Esophagus squamous epithelium (tissue), 5 donors: ENCODE measurements around the gene HDGFL2. TPM values are rescaled to one million over a fixed set of nuclear protein-coding genes. Genes with fewer than 3 reads are reported as not detected.

ENCODE experiments used
- DNase-seq: peaks from one replicate; lab custom pipeline; 2025; lab: John Stamatoyannopoulos, UW
- H3K27ac ChIP-seq, 4 donors: fragments of 200-600 bp; sonication (generic); one replicate each; pipeline ENCODE4 v1.5.1; 2016 to 2019; ENCODE audit warnings: mild to moderate bottlenecking in 1 of 4
- H3K27me3 ChIP-seq, 4 donors: fragments of 200-600 bp; sonication (generic); 1 replicate in 3 of 4; 2 replicates in 1 of 4; pipeline versions ENCODE4 v1.5.1 to v1.6.0; 2017 to 2021; ENCODE audit warnings: antibody characterized with exemption in 1 of 4
- H3K36me3 ChIP-seq, 3 donors: fragments of 200-600 bp; sonication (generic); one replicate each; pipeline ENCODE4 v1.5.1; 2016 to 2019
- H3K4me1 ChIP-seq, 3 donors: fragments of 200-600 bp; sonication (generic); one replicate each; pipeline ENCODE4 v1.5.1; 2017 to 2019
- H3K4me3 ChIP-seq, 4 donors: fragments of 200-600 bp; sonication (generic); 1 replicate in 3 of 4; 2 replicates in 1 of 4; pipeline ENCODE4 v1.5.1; 2016 to 2019; ENCODE audit warnings: mild to moderate bottlenecking in 2 of 4, moderate library complexity in 1 of 4
- H3K9me3 ChIP-seq, 3 donors: fragments of 200-600 bp; sonication (generic); one replicate each; pipeline ENCODE4 v1.5.1; 2016 to 2019
- CTCF ChIP-seq, 6 experiments: fragments of 450-650 bp in 4 of 6; fragments of 200-600 bp in 2 of 6; sonication (generic) in 2 of 6; IDR thresholded peaks; one replicate each; pipeline ENCODE4 v1.5.1; 2016 to 2019; ENCODE audit warnings: antibody characterized with exemption in 6 of 6, mild to moderate bottlenecking in 4 of 6, moderate library complexity in 4 of 6
- POLR2A ChIP-seq, 4 donors: fragments of 450-650 bp; IDR thresholded peaks; one replicate each; pipeline ENCODE4 v1.6.1; 2017; ENCODE audit warnings: antibody characterized with exemption in 4 of 4, mild to moderate bottlenecking in 4 of 4, moderate library complexity in 3 of 4
- WGBS, 2 donors: methylation state at CpG; one replicate each; pipeline ENCODE4 v1.1.5; 2018; 5-methylcytosine and 5-hydroxymethylcytosine counted together
- intact Hi-C: fragments of 100-400 bp; cut with DNase I; formaldehyde crosslinking; loops from one replicate; pipeline ENCODE4 v1.15.0; 2022
- total RNA-seq, 4 donors: library from RNA; depleted of rRNA; stranded (reverse); fragments of >200 nt; gene quantifications; one replicate each; pipeline ENCODE4 v1.1.0, GENCODE V29; 2016
- donor health status: DM: yes; HTN: yes; CAD: no.

The HDGFL2 gene
- total RNA-seq, 4 donors from 2014 or later, result 18.4 to 28.8 (median 20.5) TPM

- Histone ChIP-seq H3K4me3 (no peak overlapping the region), H3K27ac (no peak overlapping the region), H3K9me3 (no peaks in the 10 kb centered on the region), H3K36me3 (peaks cover 8 to 53% (median 35%) of the 10 kb centered on the region in 3 donors), H3K27me3 (no peaks in the 10 kb centered on the region), H3K4me1 (no peaks in the 10 kb centered on the region)
- TF ChIP-seq CTCF (IDR thresholded peaks at IDR 0.05) (no peak), POLR2A (IDR thresholded peaks at IDR 0.05) (no peak)
- intact Hi-C loops, result no loop called here
- no peak for DNase-seq
- WGBS, 2 donors, result 87 to 95% methylated on average over 18 to 33 of the region's 34 CpGs
Observed at GRCh38 chr19:4505570-4506448, 33.7 kb downstream of the HDGFL2 start.

- Histone ChIP-seq H3K36me3 (peaks cover 4 to 45% (median 27%) of the 10 kb centered on the region in 3 donors), H3K27me3 (no peaks in the 10 kb centered on the region), H3K4me3 (no peak overlapping the region), H3K4me1 (no peaks in the 10 kb centered on the region), H3K9me3 (no peaks in the 10 kb centered on the region), H3K27ac (no peak overlapping the region)
- intact Hi-C loops, result no loop called here
- TF ChIP-seq POLR2A (IDR thresholded peaks at IDR 0.05) (no peak), CTCF (IDR thresholded peaks at IDR 0.05) (no peak)
- WGBS, 2 donors, result 67 to 77% methylated on average over 5 of the region's 17 CpGs
- DNase-seq, result no peak
Observed at GRCh38 chr19:4506449-4507149, 34.5 kb downstream of the HDGFL2 start.

- H3K27ac ChIP-seq, result no peak overlapping the region
- intact Hi-C loops, result no loop called here
- TF ChIP-seq CTCF (IDR thresholded peaks at IDR 0.05) (no peak), POLR2A (IDR thresholded peaks at IDR 0.05) (no peak)
- no peak overlapping the region for H3K4me3 ChIP-seq
- H3K27me3 ChIP-seq, result no peaks in the 10 kb centered on the region
- H3K36me3 ChIP-seq, result peaks cover 2 to 40% (median 22%) of the 10 kb centered on the region in 3 donors
- H3K4me1 ChIP-seq, result no peaks in the 10 kb centered on the region
- no peak for DNase-seq
- no peaks in the 10 kb centered on the region for H3K9me3 ChIP-seq
- 80% methylated on average over 6 of the region's 12 CpGs; no CpG with 5 or more reads in 1 of the 2 donors for WGBS, 2 donors
Observed at GRCh38 chr19:4507150-4507452, 35.0 kb downstream of the HDGFL2 start.

GRCh38 chr19:4507804-4508203 lies 35.7 kb downstream of the HDGFL2 start:
- TF ChIP-seq POLR2A (IDR thresholded peaks at IDR 0.05) (no peak), CTCF (IDR thresholded peaks at IDR 0.05) (no peak)
- intact Hi-C loops, result no loop called here
- Histone ChIP-seq H3K27ac (no peak overlapping the region), H3K4me3 (no peak overlapping the region), H3K27me3 (no peaks in the 10 kb centered on the region), H3K36me3 (peaks cover 0 to 33% (median 16%) of the 10 kb centered on the region in 3 donors), H3K9me3 (no peaks in the 10 kb centered on the region), H3K4me1 (no peaks in the 10 kb centered on the region)
- WGBS, 2 donors, result 70 to 91% methylated on average over 11 to 16 of the region's 17 CpGs
- no peak for DNase-seq

GRCh38 chr19:4508698-4509097 lies 36.6 kb downstream of the HDGFL2 start:
- 85% methylated on average over 15 of the region's 21 CpGs; no CpG with 5 or more reads in 1 of the 2 donors for WGBS, 2 donors

More at GRCh38 chr19:4508698-4509097, 36.6 kb downstream of the HDGFL2 start:
- TF ChIP-seq CTCF (IDR thresholded peaks at IDR 0.05) (no peak), POLR2A (IDR thresholded peaks at IDR 0.05) (no peak)
- no peak overlapping the region for H3K4me3 ChIP-seq
- H3K27ac ChIP-seq, result no peak overlapping the region
- H3K36me3 ChIP-seq, result peaks cover 0 to 25% (median 11%) of the 10 kb centered on the region in 3 donors
- no peak for DNase-seq
- no peaks in the 10 kb centered on the region for H3K9me3 ChIP-seq
- intact Hi-C loops, result no loop called here
- H3K27me3 ChIP-seq, result no peaks in the 10 kb centered on the region
- H3K4me1 ChIP-seq, result no peaks in the 10 kb centered on the region
